Type B pancreatic cell (in vitro differentiated cells): ENCODE data around the gene MYH10. TPM values are rescaled to one million over a fixed set of nuclear protein-coding genes. Genes with fewer than 3 reads are reported as not detected.

Source experiments
- DNase-seq: peaks from one replicate; pipeline ENCODE4 v3.0.0; 2021; ENCODE audit warnings: mixed read lengths; ENCODE audit not compliant: unreplicated experiment; ENCODE audit errors: extremely low spot score
- H3K27ac Mint-ChIP-seq: 2 replicates; pipeline ENCODE4 v1.8.0; 2021; ENCODE audit warnings: mild to moderate bottlenecking, mixed read lengths
- H3K27me3 Mint-ChIP-seq: 2 replicates; pipeline ENCODE4 v1.8.0; 2021; ENCODE audit warnings: mixed read lengths
- H3K36me3 Mint-ChIP-seq: 2 replicates; pipeline ENCODE4 v1.8.0; 2021; ENCODE audit warnings: mixed read lengths
- H3K4me1 Mint-ChIP-seq: one replicate; pipeline ENCODE4 v1.8.0; 2021; ENCODE audit warnings: mixed read lengths; ENCODE audit not compliant: unreplicated experiment
- H3K4me3 Mint-ChIP-seq: 2 replicates; pipeline ENCODE4 v1.8.0; 2021; ENCODE audit warnings: mild to moderate bottlenecking, mixed read lengths
- H3K9me3 Mint-ChIP-seq: 2 replicates; pipeline ENCODE4 v1.8.0; 2021; ENCODE audit warnings: mixed read lengths
- CTCF ChIP-seq: fragments of 200-600 bp; sonication (generic); conservative IDR thresholded peaks from 2 replicates; pipeline ENCODE4 v1.5.0; 2021; ENCODE audit warnings: antibody characterized with exemption, mild to moderate bottlenecking
- total RNA-seq: library from RNA; stranded (reverse); gene quantifications from 2 replicates; pipeline ENCODE4 v1.2.1, GENCODE V29; 2021; ENCODE audit warnings: low replicate concordance

MYH10 gene
- total RNA-seq, 1 donor from 2014 or later = 254 TPM

GRCh38 chr17:8459107-8459506 lies 171.4 kb downstream of the MYH10 start:
- H3K27ac Mint-ChIP-seq = no peak overlapping the region
- H3K4me1 Mint-ChIP-seq = peaks cover 6% of the 10 kb centered on the region
- H3K9me3 Mint-ChIP-seq = no peaks in the 10 kb centered on the region
- H3K27me3 Mint-ChIP-seq = no peaks in the 10 kb centered on the region
- no peak for DNase-seq
- peaks cover 28% of the 10 kb centered on the region for H3K36me3 Mint-ChIP-seq
- no peak for TF ChIP-seq CTCF
- no peak overlapping the region for H3K4me3 Mint-ChIP-seq

- no peaks in the 10 kb centered on the region for H3K27me3 Mint-ChIP-seq
- H3K27ac Mint-ChIP-seq = no peak overlapping the region
- peaks cover 31% of the 10 kb centered on the region for H3K36me3 Mint-ChIP-seq
- H3K4me3 Mint-ChIP-seq = no peak overlapping the region
- TF ChIP-seq CTCF = no peak
- no peak for DNase-seq
- H3K9me3 Mint-ChIP-seq = no peaks in the 10 kb centered on the region
- H3K4me1 Mint-ChIP-seq = peaks cover 3% of the 10 kb centered on the region
These were observed 172.4 kb downstream of the MYH10 start for GRCh38 chr17:8458128-8458527.

- Mint-ChIP-seq H3K27me3 (no peaks in the 10 kb centered on the region), H3K9me3 (no peaks in the 10 kb centered on the region), H3K4me1 (no peaks in the 10 kb centered on the region), H3K36me3 (peaks cover 37% of the 10 kb centered on the region), H3K27ac (no peak overlapping the region), H3K4me3 (no peak overlapping the region)
- DNase-seq = no peak
- TF ChIP-seq CTCF = no peak
These were observed 174.8 kb downstream of the MYH10 start for GRCh38 chr17:8455665-8456209.

GRCh38 chr17:8453326-8453725 lies 177.2 kb downstream of the MYH10 start:
- no peak for DNase-seq
- Mint-ChIP-seq H3K36me3 (peaks cover 53% of the 10 kb centered on the region), H3K4me3 (no peak overlapping the region), H3K4me1 (no peaks in the 10 kb centered on the region), H3K27ac (no peak overlapping the region), H3K9me3 (no peaks in the 10 kb centered on the region), H3K27me3 (no peaks in the 10 kb centered on the region)
- no peak for TF ChIP-seq CTCF

- Mint-ChIP-seq H3K4me1 (no peaks in the 10 kb centered on the region), H3K9me3 (no peaks in the 10 kb centered on the region), H3K4me3 (no peak overlapping the region), H3K36me3 (peaks cover 55% of the 10 kb centered on the region), H3K27me3 (no peaks in the 10 kb centered on the region), H3K27ac (no peak overlapping the region)
- DNase-seq = no peak
- TF ChIP-seq CTCF = no peak
These were observed 178.5 kb downstream of the MYH10 start for GRCh38 chr17:8451933-8452614.
